GM18909 (cell line): ENCODE data around the gene CUZD1.

Experiments
- ATAC-seq: cut with Tn5 transposase; IDR thresholded peaks from one replicate; pipeline ENCODE4 v1.9.1; 2021; ENCODE audit warnings: mild to moderate bottlenecking; ENCODE audit not compliant: unreplicated experiment, poor library complexity

The CUZD1 gene

GRCh38 chr10:122827302-122827701 is 18.4 kb downstream of the CUZD1 start:
- ATAC-seq = no peak

DNA sequence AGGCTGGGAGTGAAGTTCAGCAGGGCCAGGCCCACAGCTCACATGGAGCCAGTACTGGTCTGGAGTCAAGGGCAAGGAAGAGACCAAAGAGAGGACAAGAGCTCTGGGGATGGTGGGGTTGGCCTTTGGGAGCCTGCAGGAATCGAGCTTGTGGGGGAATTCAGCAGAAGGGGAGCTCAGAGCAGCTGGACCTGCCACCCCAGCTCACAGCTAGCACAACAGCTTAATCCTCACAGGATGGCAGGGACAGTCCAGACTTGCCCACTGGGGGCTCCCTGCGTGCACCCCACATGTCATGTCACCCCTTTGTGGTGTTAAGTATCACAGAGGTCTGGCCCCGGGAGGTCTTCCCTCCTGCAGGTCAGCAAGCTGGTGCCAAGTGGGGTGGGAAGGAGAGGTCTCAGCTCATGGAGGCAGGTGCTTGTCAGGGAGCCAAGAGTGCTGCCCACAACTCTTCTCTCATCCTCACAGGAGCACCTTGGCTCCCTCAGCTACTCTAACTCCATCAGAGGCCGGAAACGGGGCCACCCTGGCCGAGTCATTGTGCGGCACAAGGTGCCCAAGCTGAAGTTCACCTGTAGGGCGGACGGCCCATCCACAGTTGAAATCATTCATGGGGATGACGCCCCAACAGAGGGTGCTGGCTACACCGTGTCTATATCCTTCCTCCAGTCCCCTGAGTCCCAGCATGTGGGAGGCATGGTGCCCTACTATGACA is 22.5 kb downstream of the CUZD1 start:
- no peak for ATAC-seq

DNA sequence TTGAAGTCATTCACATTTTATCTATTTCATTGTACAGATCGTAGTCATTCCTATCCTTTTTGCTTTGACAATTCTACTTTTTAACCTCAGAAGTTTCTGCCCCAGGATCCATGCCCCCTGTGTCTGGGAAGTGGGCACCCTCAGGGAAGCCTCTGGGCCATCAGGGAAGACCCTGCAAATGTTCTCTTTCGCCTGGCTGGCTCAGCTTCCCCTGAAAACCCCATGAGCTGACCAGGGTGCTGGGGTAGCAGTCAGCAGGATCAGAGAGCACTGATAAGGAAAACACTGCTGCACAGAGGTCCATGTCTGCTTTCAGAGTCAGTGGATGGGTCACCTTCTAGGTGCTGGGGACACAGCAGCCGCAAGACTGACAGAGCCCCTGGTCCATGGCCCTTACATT is 23.8 kb downstream of the CUZD1 start:
- ATAC-seq = no peak

DNA sequence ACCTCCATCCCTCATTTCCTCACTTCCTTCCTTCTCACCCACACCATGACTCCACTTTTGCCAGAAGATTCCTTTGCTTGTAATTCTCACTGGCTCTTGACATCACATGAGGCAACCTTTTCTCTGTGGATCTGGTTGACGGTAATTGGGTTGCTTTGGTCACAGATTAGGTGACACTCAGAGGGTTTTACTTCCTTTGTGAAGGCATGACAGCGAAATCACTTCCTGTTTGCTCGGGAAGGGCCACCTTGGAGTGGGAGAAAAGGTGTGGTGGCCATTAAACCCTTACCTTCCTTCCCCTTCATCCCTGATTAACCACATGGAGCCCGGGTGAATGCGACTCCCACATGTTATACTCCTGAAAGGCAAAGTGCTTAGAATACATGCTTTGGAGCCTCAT is 30.2 kb downstream of the CUZD1 start:
- ATAC-seq = no peak

GRCh38 chr10:122814493-122814892 is 31.2 kb downstream of the CUZD1 start:
- ATAC-seq = no peak

DNA sequence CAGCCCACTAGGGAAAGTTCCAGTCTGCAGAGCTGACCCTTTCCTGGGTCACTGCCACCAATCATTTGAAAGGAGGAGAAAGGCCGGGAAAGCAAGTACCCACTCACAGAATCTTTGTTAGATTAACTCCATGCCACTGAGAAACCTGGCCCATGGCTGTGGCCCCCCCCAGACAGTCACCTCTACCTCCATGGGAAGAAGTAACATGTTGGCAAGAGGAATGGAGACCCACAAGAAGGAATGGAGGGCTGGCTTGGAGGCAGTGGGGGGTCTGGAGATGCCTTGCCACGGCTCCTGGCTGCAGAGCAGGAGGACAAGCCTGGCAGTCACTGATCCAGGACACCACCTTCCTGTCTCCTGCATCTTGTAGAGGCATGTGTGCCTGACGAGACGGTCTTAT is 32.9 kb downstream of the CUZD1 start:
- ATAC-seq = no peak

DNA sequence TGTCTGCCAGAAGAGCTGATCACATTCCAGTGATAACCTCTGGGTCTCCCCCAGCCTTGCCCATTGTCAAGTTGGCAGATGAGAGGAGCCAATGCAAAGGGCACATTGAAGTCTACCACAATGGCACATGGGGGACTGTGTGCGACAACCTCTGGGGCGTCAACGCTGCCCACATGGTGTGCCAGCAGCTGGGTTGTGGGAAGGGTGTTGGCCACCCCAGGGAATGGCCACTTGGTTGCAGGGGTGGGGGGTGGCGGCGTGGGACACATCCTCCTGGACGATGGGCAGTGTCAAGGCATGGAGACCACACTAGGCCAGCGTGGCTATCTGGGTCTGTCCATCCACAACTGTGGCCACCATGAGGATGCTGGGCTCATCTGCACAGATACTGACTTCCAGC is 43.4 kb downstream of the CUZD1 start:
- ATAC-seq = no peak

GRCh38 chr10:122798704-122799231 is 46.9 kb downstream of the CUZD1 start:
- ATAC-seq = no peak

- no peak for ATAC-seq
These were observed 48.9 kb downstream of the CUZD1 start for GRCh38 chr10:122796796-122797195.

GRCh38 chr10:122795924-122796323 is 49.7 kb downstream of the CUZD1 start:
- no peak for ATAC-seq

DNA sequence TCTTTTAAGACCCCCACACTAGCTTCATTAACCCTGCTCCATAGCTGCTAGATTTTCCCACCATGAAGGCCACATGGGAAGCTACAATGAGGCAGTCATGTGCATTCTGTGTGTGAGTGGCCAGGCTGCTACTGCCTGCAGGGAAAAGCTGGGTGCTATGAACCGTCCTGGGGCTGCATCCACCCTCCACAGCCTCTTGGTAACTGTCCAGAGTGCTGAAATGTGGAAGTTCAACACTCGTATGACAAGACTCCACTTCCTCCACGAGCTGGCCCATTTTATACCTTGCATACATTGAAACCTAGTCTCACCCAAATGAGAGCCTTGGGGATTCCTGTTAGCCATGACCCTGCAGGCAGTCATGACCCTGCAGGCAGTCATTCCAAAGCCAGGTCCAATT is 59.4 kb downstream of the CUZD1 start:
- no peak for ATAC-seq

GRCh38 chr10:122782911-122783310 is 62.7 kb downstream of the CUZD1 start:
- ATAC-seq = no peak
